ENCODE measurements around the gene PPFIBP2.
"Not testable (repeated sequence)": the region's sequence is repeated elsewhere in the genome, so short reads cannot be mapped to it uniquely, and the experiment has no call there.

The PPFIBP2 gene

GRCh38 chr11:7511401-7511800, 2.4 kb upstream of the PPFIBP2 start:
- no peaks in the 10 kb centered on the region for H3K9me3 ChIP-seq (ENCODE audit: severe bottlenecking)
- H3K4me1 ChIP-seq (ENCODE audit: insufficient read depth, poor library complexity, severe bottlenecking) = no peaks in the 10 kb centered on the region
- TF ChIP-seq CTCF (IDR thresholded peaks at IDR 0.05; ENCODE audit: poor library complexity, severe bottlenecking) = no peak
- DNase-seq (ENCODE audit: low spot score) = no peak
- H3K36me3 ChIP-seq (ENCODE audit: low read depth) = no peaks in the 10 kb centered on the region
- peaks cover 16% of the 10 kb centered on the region for H3K27me3 ChIP-seq (ENCODE audit: insufficient read depth, poor library complexity, severe bottlenecking)
- no peak overlapping the region for H3K27ac ChIP-seq (ENCODE audit: poor library complexity, severe bottlenecking)
- no peak overlapping the region for H3K4me3 ChIP-seq (ENCODE audit: severe bottlenecking)
- ATAC-seq (ENCODE audit: low read depth) = no peak

GRCh38 chr11:7512525-7513233, 1.1 kb upstream of the PPFIBP2 start:
- DNase-seq (ENCODE audit: low spot score) = no peak
- no peak; the same call in 2 of the 3 replicates for ATAC-seq (ENCODE audit: low read depth)
- peak overlapping the region; percentile 66 for H3K4me3 ChIP-seq (ENCODE audit: severe bottlenecking)
- peaks cover 16% of the 10 kb centered on the region for H3K27me3 ChIP-seq (ENCODE audit: insufficient read depth, poor library complexity, severe bottlenecking)
- H3K27ac ChIP-seq (ENCODE audit: poor library complexity, severe bottlenecking) = no peak overlapping the region
- H3K4me1 ChIP-seq (ENCODE audit: insufficient read depth, poor library complexity, severe bottlenecking) = no peaks in the 10 kb centered on the region
- H3K36me3 ChIP-seq (ENCODE audit: low read depth) = no peaks in the 10 kb centered on the region
- H3K9me3 ChIP-seq (ENCODE audit: severe bottlenecking) = no peaks in the 10 kb centered on the region
- TF ChIP-seq CTCF (IDR thresholded peaks at IDR 0.05; ENCODE audit: poor library complexity, severe bottlenecking) = no peak

GRCh38 chr11:7514099-7514591, 346 bp downstream of the PPFIBP2 start:
- Histone ChIP-seq H3K4me1 (ENCODE audit: insufficient read depth, poor library complexity, severe bottlenecking) (no peaks in the 10 kb centered on the region), H3K36me3 (ENCODE audit: low read depth) (no peaks in the 10 kb centered on the region), H3K4me3 (ENCODE audit: severe bottlenecking) (peak overlapping the region; percentile 66), H3K9me3 (ENCODE audit: severe bottlenecking) (no peaks in the 10 kb centered on the region), H3K27me3 (ENCODE audit: insufficient read depth, poor library complexity, severe bottlenecking) (peaks cover 16% of the 10 kb centered on the region), H3K27ac (ENCODE audit: poor library complexity, severe bottlenecking) (no peak overlapping the region)
- no peak for TF ChIP-seq CTCF (IDR thresholded peaks at IDR 0.05; ENCODE audit: poor library complexity, severe bottlenecking)
- ATAC-seq (ENCODE audit: low read depth) (peak; percentile 46), DNase-seq (ENCODE audit: low spot score) (no peak)

DNA sequence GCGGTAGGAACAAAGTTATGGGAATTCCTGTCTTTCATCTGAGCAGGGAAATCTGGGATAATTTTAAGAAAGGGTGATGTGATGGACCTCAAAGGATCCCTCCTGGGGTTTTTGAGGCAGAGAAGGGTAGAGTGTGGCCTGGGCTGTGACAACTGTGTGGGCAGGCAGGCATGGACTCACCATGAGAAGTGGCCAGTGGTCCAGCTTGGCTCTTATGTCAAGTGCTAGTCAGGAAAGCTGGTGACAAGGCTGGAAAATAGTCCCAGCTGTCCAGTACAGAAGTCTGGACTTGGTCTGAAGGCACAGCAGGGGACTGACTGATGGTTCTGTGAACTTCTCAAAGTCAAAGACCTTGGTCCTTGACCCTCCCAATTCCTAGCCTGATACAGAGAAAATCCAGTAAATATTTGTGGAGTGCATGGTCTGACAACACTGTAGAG, 1.7 kb downstream of the PPFIBP2 start:
- no peaks in the 10 kb centered on the region for H3K4me1 ChIP-seq (ENCODE audit: insufficient read depth, poor library complexity, severe bottlenecking)
- DNase-seq (ENCODE audit: low spot score) (no peak), ATAC-seq (ENCODE audit: low read depth) (no peak)
- no peaks in the 10 kb centered on the region for H3K9me3 ChIP-seq (ENCODE audit: severe bottlenecking)
- TF ChIP-seq CTCF (IDR thresholded peaks at IDR 0.05; ENCODE audit: poor library complexity, severe bottlenecking) = no peak
- H3K4me3 ChIP-seq (ENCODE audit: severe bottlenecking) = no peak overlapping the region
- H3K27me3 ChIP-seq (ENCODE audit: insufficient read depth, poor library complexity, severe bottlenecking) = peaks cover 16% of the 10 kb centered on the region
- no peak overlapping the region for H3K27ac ChIP-seq (ENCODE audit: poor library complexity, severe bottlenecking)
- no peaks in the 10 kb centered on the region for H3K36me3 ChIP-seq (ENCODE audit: low read depth)

GRCh38 chr11:7516475-7516874, 2.7 kb downstream of the PPFIBP2 start:
- no peaks in the 10 kb centered on the region for H3K4me1 ChIP-seq (ENCODE audit: insufficient read depth, poor library complexity, severe bottlenecking)
- no peak overlapping the region for H3K4me3 ChIP-seq (ENCODE audit: severe bottlenecking)
- ATAC-seq (ENCODE audit: low read depth) = no peak

GRCh38 chr11:7517743-7518142, 3.9 kb downstream of the PPFIBP2 start:
- DNase-seq (ENCODE audit: low spot score); H3K27ac ChIP-seq (ENCODE audit: poor library complexity, severe bottlenecking); H3K9me3 ChIP-seq (ENCODE audit: severe bottlenecking); ATAC-seq (ENCODE audit: low read depth); H3K36me3 ChIP-seq (ENCODE audit: low read depth); H3K4me3 ChIP-seq (ENCODE audit: severe bottlenecking); H3K4me1 ChIP-seq (ENCODE audit: insufficient read depth, poor library complexity, severe bottlenecking): not testable (repeated sequence)
- peaks cover 16% of the 10 kb centered on the region for H3K27me3 ChIP-seq (ENCODE audit: insufficient read depth, poor library complexity, severe bottlenecking)

More at GRCh38 chr11:7516475-7516874, 2.7 kb downstream of the PPFIBP2 start:
- no peaks in the 10 kb centered on the region for H3K36me3 ChIP-seq (ENCODE audit: low read depth)
- DNase-seq (ENCODE audit: low spot score) = no peak
- H3K9me3 ChIP-seq (ENCODE audit: severe bottlenecking) = no peaks in the 10 kb centered on the region
- peaks cover 16% of the 10 kb centered on the region for H3K27me3 ChIP-seq (ENCODE audit: insufficient read depth, poor library complexity, severe bottlenecking)
- TF ChIP-seq CTCF (IDR thresholded peaks at IDR 0.05; ENCODE audit: poor library complexity, severe bottlenecking) = no peak
- no peak overlapping the region for H3K27ac ChIP-seq (ENCODE audit: poor library complexity, severe bottlenecking)

All from RWPE2 (cell line).